GM21529 (cell line): ENCODE results near the gene RAB37.

Experiments
- ATAC-seq: cut with Tn5 transposase; IDR thresholded peaks from one replicate; pipeline ENCODE4 v1.9.1; 2021; ENCODE audit not compliant: unreplicated experiment

The RAB37 gene

DNA sequence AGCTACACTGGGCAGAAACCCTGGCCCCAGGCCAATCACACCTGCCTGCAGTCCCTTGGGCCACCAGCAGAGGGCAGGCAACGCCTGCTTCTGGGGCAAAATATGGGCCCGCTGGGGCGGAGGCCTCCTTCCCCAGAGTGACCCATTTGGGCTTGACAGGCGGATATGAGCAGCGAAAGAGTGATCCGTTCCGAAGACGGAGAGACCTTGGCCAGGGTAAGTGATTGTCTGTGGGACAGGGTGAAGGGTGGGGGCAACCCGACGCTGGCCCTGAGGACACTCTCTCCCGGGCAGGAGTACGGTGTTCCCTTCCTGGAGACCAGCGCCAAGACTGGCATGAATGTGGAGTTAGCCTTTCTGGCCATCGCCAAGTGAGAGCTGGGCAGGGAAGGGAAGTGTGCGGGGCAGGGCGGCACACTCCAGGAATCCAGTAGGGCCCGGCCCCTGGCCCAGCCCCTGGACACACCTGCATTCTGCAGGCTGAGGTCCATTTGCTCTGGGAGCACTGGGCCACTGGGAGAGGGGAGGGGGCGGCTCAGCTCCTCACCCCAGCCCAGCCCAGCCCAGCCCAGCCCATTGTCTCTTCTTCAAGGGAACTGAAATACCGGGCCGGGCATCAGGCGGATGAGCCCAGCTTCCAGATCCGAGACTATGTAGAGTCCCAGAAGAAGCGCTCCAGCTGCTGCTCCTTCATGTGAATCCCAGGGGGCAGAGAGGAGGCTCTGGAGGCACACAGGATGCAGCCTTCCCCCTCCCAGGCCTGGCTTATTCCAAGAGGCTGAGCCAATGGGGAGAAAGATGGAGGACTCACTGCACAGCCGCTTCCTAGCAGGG, 7.9 kb downstream of the RAB37 start:
- no peak for ATAC-seq

DNA sequence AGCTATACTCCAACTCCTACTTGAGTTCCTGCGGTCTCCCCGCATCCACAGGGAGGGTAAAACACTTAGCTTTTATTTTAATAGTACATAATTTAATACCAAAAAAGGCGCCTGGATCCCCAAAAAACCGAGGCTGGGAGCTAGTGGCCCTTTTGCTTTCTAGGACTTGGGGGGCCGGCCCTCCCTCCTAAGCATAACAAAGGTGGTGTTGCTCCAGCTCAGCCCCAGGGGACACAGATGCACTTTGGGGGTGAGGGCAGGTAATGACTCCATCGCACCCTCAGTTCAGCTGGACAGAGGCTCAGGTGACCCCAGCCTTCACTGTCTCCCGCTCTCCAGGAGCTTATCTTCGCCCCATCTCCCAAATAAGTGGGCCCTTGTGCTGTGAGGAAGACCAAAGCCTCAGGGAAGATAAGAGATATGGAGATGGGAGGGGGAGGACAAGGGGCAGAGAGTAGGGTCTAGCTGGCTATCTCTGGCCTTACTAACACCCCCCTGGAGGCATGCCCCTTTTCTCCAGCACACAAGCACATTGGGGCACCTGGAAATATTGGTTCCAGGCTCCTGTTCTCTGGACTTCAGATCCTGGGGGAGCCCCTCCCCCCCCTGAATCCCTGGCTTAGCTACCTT, 8.6 kb downstream of the RAB37 start:
- no peak for ATAC-seq

DNA sequence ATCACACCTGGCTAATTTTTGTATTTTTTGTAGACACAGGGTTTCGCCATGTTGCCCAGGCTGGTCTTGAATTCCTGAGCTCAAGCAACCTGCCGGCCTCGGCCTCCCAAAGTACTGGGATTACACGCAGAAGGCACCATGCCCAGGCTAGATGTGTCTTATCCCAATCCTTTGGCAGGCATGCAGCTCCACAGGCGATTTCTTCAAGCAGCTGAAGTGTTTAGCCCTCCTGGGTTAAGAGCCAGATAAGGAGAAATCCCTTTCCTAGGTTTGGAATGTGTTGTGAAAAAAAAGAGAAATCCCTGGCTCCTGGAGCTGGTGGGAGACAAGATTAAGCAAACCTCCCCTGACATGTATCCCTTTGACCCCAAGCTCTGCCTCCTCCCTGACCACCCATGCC, 9.3 kb downstream of the RAB37 start:
- ATAC-seq: no peak

- ATAC-seq: no peak
These were observed 9.9 kb downstream of the RAB37 start for GRCh38 chr17:74746922-74747321.

DNA sequence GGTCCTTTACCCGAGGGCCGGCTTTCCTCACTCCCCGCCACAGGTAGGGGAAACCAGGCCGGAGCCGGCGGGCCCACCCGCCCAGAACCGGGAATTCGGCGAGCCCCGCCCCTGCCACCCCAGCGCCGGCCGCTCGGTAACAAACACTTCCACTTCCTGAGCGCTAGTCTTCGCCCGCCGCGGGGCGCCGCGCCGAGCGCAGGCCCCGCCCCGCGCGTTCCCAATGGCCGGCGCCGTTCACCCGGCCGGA, 11.1 kb downstream of the RAB37 start:
- no peak for ATAC-seq

DNA sequence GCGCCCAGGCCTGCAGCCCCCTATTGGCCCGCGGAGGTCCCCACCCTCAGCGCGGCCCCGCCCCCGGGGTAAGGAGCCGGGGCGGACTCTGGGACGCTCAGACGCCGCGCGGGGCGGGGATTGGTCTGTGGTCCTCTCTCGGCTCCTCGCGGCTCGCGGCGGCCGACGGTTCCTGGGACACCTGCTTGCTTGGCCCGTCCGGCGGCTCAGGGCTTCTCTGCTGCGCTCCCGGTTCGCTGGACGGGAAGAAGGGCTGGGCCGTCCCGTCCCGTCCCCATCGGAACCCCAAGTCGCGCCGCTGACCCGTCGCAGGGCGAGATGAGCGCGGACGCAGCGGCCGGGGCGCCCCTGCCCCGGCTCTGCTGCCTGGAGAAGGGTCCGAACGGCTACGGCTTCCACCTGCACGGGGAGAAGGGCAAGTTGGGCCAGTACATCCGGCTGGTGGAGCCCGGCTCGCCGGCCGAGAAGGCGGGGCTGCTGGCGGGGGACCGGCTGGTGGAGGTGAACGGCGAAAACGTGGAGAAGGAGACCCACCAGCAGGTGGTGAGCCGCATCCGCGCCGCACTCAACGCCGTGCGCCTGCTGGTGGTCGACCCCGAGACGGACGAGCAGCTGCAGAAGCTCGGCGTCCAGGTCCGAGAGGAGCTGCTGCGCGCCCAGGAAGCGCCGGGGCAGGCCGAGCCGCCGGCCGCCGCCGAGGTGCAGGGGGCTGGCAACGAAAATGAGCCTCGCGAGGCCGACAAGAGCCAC, 11.6 kb downstream of the RAB37 start, which contains the start of gene NHERF1:
NHERF1 (plus strand) TSS at position 100 of the 750 bp plus-strand sequence; CDS start at position 319, 219 bp downstream.
- peak; percentile 90 for ATAC-seq

- ATAC-seq: peak; percentile 18
These were observed 12.4 kb downstream of the RAB37 start for GRCh38 chr17:74749279-74750038.

DNA sequence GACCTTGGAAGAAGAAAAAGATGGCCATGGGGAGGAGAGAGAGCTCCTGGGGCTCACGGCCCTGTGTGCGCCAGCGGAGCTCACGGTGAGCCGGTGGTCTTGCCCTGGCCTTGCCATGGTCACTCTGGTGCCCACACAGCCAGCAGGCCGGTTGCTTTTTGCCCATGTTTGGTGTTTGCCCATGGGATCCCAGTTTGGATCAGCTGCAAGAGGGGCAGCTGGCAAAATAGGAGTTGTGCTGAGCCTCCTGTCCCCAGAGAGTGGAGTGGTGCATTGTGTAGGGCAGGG, 12.9 kb downstream of the RAB37 start:
- ATAC-seq: no peak

GRCh38 chr17:74750327-74751069, 13.4 kb downstream of the RAB37 start:
- ATAC-seq: no peak

GRCh38 chr17:74752415-74752814, 15.4 kb downstream of the RAB37 start:
- no peak for ATAC-seq

DNA sequence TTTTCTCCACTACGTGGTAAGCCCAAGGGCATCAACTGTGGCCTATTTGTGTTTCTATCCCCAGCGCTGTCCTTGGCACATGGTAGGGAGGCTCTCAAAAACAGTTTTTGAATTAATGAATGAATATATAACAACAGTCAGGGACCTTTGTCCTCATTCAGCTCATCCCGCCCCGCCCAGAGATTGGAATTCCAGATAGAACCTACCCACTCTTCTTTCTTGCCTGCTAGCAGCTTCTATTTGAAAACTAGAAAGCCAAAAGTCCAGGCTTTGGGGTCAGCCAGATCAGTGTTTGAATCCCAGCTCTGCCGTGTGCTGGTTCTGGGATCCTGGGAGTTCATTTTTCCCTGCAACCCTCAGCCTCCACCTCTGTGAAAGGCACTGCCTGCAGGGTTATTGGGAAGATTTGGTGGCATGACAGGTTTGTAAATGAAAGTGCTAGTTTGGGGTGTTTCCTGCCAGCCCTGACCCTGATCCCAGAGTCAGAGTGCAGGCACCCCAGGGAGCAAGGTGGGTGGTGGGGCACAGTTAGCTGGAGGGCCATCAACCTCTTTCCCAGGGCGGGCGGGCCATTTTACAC, 15.9 kb downstream of the RAB37 start:
- ATAC-seq: no peak

GRCh38 chr17:74754832-74755231, 17.8 kb downstream of the RAB37 start:
- no peak for ATAC-seq

- ATAC-seq: no peak
These were observed 18.5 kb downstream of the RAB37 start for GRCh38 chr17:74755533-74755932.

- no peak for ATAC-seq
These were observed 19.8 kb downstream of the RAB37 start for GRCh38 chr17:74756891-74757290.

- ATAC-seq: no peak
These were observed 20.4 kb downstream of the RAB37 start for GRCh38 chr17:74757502-74757901.

- no peak for ATAC-seq
These were observed 21.1 kb downstream of the RAB37 start for GRCh38 chr17:74757931-74758847.

DNA sequence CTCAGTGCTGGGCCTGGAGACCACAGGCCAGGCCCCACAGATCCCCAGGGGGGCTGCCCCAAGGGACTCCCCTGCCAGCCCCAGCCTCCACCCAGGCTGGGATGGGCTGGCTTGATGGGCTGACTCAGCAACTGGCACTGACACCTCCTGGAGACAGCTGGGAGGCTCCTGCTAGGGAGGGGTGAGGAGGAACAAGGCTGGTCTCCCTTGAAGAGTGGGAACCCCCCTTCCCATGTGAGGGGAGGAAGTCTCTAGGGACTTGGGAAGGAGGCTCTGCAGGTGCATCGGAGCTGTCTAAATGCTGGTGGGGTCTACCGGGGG, 21.8 kb downstream of the RAB37 start:
- no peak for ATAC-seq

DNA sequence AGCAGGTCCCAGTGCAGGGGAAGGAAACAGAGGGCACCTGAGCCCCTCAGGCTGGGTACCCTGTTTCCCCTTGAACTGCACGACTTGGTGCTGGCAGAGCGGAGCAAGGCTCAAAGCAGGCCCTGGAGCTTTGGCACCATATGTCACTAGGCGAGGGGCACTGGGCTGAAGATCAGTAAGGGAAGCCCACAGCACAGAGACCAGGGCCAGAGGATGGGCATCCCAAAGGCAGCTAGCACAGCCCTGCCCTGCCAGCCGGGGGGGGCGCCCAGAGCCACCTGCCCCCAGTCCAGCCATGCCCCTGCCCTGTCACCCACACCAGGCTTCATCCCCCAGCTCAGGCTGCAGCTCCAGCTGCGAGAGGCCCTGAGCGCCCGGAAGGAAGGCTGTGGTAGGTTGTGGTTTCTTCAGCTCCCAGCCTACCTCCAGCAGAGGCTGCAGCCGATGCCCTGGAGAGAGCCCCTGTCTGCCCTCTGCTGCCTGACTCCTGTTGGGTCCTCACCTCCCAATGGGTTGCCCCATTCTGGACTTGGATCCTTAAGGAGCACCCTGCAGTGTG, 22.3 kb downstream of the RAB37 start:
- peak; percentile 79 for ATAC-seq

DNA sequence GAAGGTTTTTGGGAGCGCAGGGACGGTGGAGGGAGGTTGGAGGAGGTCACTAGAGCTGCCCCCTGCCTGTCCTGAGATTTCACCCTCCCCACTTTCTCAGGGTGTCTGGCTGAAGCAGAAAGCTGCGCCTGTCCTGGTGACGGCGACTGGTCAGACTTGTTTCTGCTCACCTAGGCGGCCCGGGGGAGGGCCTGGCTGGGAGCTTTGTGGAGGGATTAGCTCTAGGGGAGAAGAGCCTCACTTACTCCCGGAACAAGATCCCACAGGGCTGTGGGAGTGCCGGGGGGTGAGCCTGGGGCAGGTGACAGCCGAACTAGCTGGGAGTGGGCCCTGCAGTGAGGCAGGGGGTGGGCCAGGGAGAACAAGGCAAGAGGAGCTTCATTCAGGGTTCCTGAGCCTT, 22.9 kb downstream of the RAB37 start:
- ATAC-seq: no peak
